ENCODE results near the gene OR2T1. TPM values are rescaled to one million over a fixed set of nuclear protein-coding genes. Genes with fewer than 3 reads are reported as not detected.

The OR2T1 gene
- total and polyA plus RNA-seq, 4 donors: 0.63 TPM; not detected in 3

Other genes starting within 250 kb of the OR2T1 start
- gene OR2M2, start 228.2 kb upstream of the OR2T1 start, total RNA-seq: not detected
- not detected for gene OR2M2, start 228.2 kb upstream of the OR2T1 start, polyA plus RNA-seq
- gene OR2M3, start 205.8 kb upstream of the OR2T1 start, total RNA-seq: not detected
- not detected for gene OR2M3, start 205.8 kb upstream of the OR2T1 start, polyA plus RNA-seq
- not detected for gene OR2M4, start 171.6 kb upstream of the OR2T1 start, total RNA-seq
- not detected for gene OR2M4, start 171.6 kb upstream of the OR2T1 start, polyA plus RNA-seq
- gene OR2T33, start 125.1 kb upstream of the OR2T1 start, total RNA-seq: not detected
- not detected for gene OR2T33, start 125.1 kb upstream of the OR2T1 start, polyA plus RNA-seq
- gene OR2T12, start 99.6 kb upstream of the OR2T1 start, total RNA-seq: not detected
- gene OR2T12, start 99.6 kb upstream of the OR2T1 start, polyA plus RNA-seq: not detected
- not detected for gene OR2M7, start 78.5 kb upstream of the OR2T1 start, total RNA-seq
- gene OR2M7, start 78.5 kb upstream of the OR2T1 start, polyA plus RNA-seq: not detected
- not detected for gene OR14C36, start 54.3 kb upstream of the OR2T1 start, total RNA-seq
- gene OR14C36, start 54.3 kb upstream of the OR2T1 start, polyA plus RNA-seq: not detected
- not detected for gene OR2T4, start 41.4 kb upstream of the OR2T1 start, total RNA-seq
- not detected for gene OR2T4, start 41.4 kb upstream of the OR2T1 start, polyA plus RNA-seq
- gene OR2T6, start 27.3 kb upstream of the OR2T1 start, total RNA-seq: not detected
- gene OR2T6, start 27.3 kb upstream of the OR2T1 start, polyA plus RNA-seq: under 1 TPM in 1 of 2 donors, not detected in 1; 0.13 TPM
- not detected for gene OR2T2, start 42.6 kb downstream of the OR2T1 start, total RNA-seq
- gene OR2T2, start 42.6 kb downstream of the OR2T1 start, polyA plus RNA-seq: not detected
- not detected for gene OR2T3, start 70.3 kb downstream of the OR2T1 start, total RNA-seq
- not detected for gene OR2T3, start 70.3 kb downstream of the OR2T1 start, polyA plus RNA-seq
- not detected for gene OR2T5, start 85.5 kb downstream of the OR2T1 start, total RNA-seq
- not detected for gene OR2T5, start 85.5 kb downstream of the OR2T1 start, polyA plus RNA-seq
- not detected for gene OR2G6, start 105.0 kb downstream of the OR2T1 start, total RNA-seq
- not detected for gene OR2G6, start 105.0 kb downstream of the OR2T1 start, polyA plus RNA-seq
- not detected for gene OR2T29, start 159.7 kb downstream of the OR2T1 start, total RNA-seq
- not detected for gene OR2T29, start 159.7 kb downstream of the OR2T1 start, polyA plus RNA-seq
- gene OR2T34, start 171.7 kb downstream of the OR2T1 start, total RNA-seq: not detected
- not detected for gene OR2T34, start 171.7 kb downstream of the OR2T1 start, polyA plus RNA-seq
- not detected for gene OR2T10, start 194.7 kb downstream of the OR2T1 start, total RNA-seq
- gene OR2T10, start 194.7 kb downstream of the OR2T1 start, polyA plus RNA-seq: not detected
- not detected for gene OR2T11, start 232.0 kb downstream of the OR2T1 start, total RNA-seq
- gene OR2T11, start 232.0 kb downstream of the OR2T1 start, polyA plus RNA-seq: not detected
- not detected for gene OR2T35, start 242.2 kb downstream of the OR2T1 start, total RNA-seq
- not detected for gene OR2T35, start 242.2 kb downstream of the OR2T1 start, polyA plus RNA-seq